PC-9 (cell line): ENCODE results near the gene CBLL2. TPM values are rescaled to one million over a fixed set of nuclear protein-coding genes. Genes with fewer than 3 reads are reported as not detected.

Experiments used
- BruUV-seq: library from RNA; stranded (reverse); fragments of 400-500 nt; replicated peaks from 2 replicates; lab custom pipeline; 2021; lab: Mats Ljungman, UMichigan
- CTCF ChIA-PET: fragments of 300-600 bp; sonication (Branson Sonifier 250); formaldehyde crosslinking; loops from one replicate; lab custom pipeline; 2022; ENCODE audit warnings: antibody characterized with exemption; lab: Charles Lee
- POLR2A ChIA-PET: fragments of 300-600 bp; sonication (Branson Sonifier 250); formaldehyde crosslinking; loops from one replicate; lab custom pipeline; 2022; ENCODE audit warnings: antibody characterized with exemption; ENCODE audit not compliant: unreplicated experiment; lab: Charles Lee
- DNase-seq, 2 experiments: peaks; one replicate each; pipeline versions ENCODE4 v3.0.0 to v3.0.0-alpha.2; 2015 to 2022; ENCODE audit warnings: mixed read lengths in 1 of 2
- H2AFZ ChIP-seq: fragments of 200-600 bp; sonication (generic); 2 replicates; pipeline ENCODE4 v1.8.1; 2017; ENCODE audit warnings: antibody characterized with exemption
- H3F3A ChIP-seq: fragments of 200-600 bp; sonication (generic); 2 replicates; pipeline ENCODE4 v1.8.1; 2017; ENCODE audit warnings: antibody characterized with exemption, mild to moderate bottlenecking, low read depth; ENCODE audit not compliant: insufficient read depth
- H3K27ac ChIP-seq: fragments of 200-600 bp; sonication (generic); 2 replicates; pipeline ENCODE4 v1.6.1; 2016; ENCODE audit warnings: mixed run types
- H3K27me3 ChIP-seq: fragments of 200-600 bp; sonication (generic); 2 replicates; pipeline ENCODE4 v1.6.1; 2016; ENCODE audit warnings: low read depth, mixed run types; ENCODE audit not compliant: insufficient read depth
- H3K36me3 ChIP-seq: fragments of 200-600 bp; sonication (generic); 2 replicates; pipeline ENCODE4 v1.6.1; 2016; ENCODE audit warnings: low read depth, mixed run types
- H3K4me1 ChIP-seq: fragments of 200-600 bp; sonication (generic); replicated peaks from 2 replicates; pipeline ENCODE4 v1.6.1; 2016; ENCODE audit warnings: mixed run types; ENCODE audit not compliant: insufficient read depth
- H3K4me2 ChIP-seq: fragments of 200-600 bp; sonication (generic); 2 replicates; pipeline ENCODE4 v1.6.1; 2017; ENCODE audit warnings: mixed run types
- H3K4me3 ChIP-seq: fragments of 200-600 bp; sonication (generic); 2 replicates; pipeline ENCODE4 v1.6.1; 2016; ENCODE audit warnings: mixed run types
- H3K79me2 ChIP-seq: fragments of 200-600 bp; sonication (generic); 2 replicates; pipeline ENCODE4 v1.6.1; 2017; ENCODE audit warnings: low read depth, mixed run types
- H3K9me2 ChIP-seq: fragments of 200-600 bp; sonication (generic); 2 replicates; pipeline ENCODE4 v1.8.1; 2017; ENCODE audit warnings: mild to moderate bottlenecking; ENCODE audit not compliant: insufficient read depth
- H3K9me3 ChIP-seq: fragments of 200-600 bp; sonication (generic); 2 replicates; pipeline ENCODE4 v1.8.1; 2016; ENCODE audit warnings: low read depth; ENCODE audit not compliant: insufficient read depth
- H4K20me1 ChIP-seq: fragments of 200-600 bp; sonication (generic); 2 replicates; pipeline ENCODE4 v1.8.1; 2017; ENCODE audit not compliant: insufficient read depth
- EZH2 ChIP-seq: fragments of 200-600 bp; sonication (generic); IDR thresholded peaks from 2 replicates; pipeline ENCODE4 v1.8.0; 2017; ENCODE audit warnings: antibody characterized with exemption, low read depth
- intact Hi-C: fragments of 100-400 bp; cut with micrococcal nuclease; formaldehyde crosslinking; loops from one replicate; pipeline ENCODE4 v1.10.0; 2022; ENCODE audit not compliant: unreplicated experiment
- total RNA-seq: library from RNA; stranded (reverse); gene quantifications from 2 replicates; pipeline ENCODE4 v1.2.3, GENCODE V29; 2021
- TF ChIP-seq, protein P1 (sequence below): fragments of 200-600 bp; sonication (generic); conservative IDR thresholded peaks from 2 replicates; pipeline ENCODE4 v1.6.1; 2017; ENCODE audit warnings: mixed run types, antibody characterized with exemption, mild to moderate bottlenecking, moderate library complexity

CBLL2 gene
- total RNA-seq, 1 experiment from 2014 or later, result not detected

DNA sequence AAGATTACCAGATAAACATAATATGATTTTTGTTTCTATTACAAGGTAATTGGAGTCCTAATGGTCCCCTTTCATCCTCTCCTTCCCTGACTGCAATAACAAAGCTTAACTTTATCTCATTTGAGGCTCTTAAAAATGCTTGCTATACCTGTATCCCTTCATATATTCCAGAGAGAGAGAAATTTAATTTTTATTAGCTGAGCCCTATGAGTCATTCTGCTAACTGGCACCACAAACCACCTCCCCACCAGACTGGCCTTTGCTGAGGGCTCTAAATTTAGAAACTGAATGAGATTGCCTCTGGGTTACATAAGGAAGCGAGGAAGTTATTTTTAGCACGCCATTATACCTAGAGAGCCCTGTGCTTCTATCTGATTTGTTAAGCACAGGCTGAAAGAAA lies 27.4 kb downstream of the CBLL2 start:
- Histone ChIP-seq H3K36me3 (no peaks in the 10 kb centered on the region), H3K9me3 (no peaks in the 10 kb centered on the region), H4K20me1 (no peaks in the 10 kb centered on the region), H2AFZ (peak overlapping the region; percentile 69), H3K27ac (peak overlapping the region; percentile 72), H3K79me2 (no peaks in the 10 kb centered on the region), H3K4me1 (peaks cover 17% of the 10 kb centered on the region), H3K27me3 (no peaks in the 10 kb centered on the region), H3F3A (0 out of 2 replicates have a peak, but pooled peaks cover 5% of the 10 kb centered on the region), H3K4me3 (no peak overlapping the region), H3K4me2 (peak overlapping the region; percentile 57), H3K9me2 (no peaks in the 10 kb centered on the region)
- no TSS peak for BruUV-seq
- POLR2A ChIA-PET, result no interaction called here
- CTCF ChIA-PET, result no interaction called here
- peak; percentile 33 to 81 for DNase-seq
- intact Hi-C loops, result no loop called here
- TF ChIP-seq EZH2, result no peak
- TF ChIP-seq, protein P1, sequence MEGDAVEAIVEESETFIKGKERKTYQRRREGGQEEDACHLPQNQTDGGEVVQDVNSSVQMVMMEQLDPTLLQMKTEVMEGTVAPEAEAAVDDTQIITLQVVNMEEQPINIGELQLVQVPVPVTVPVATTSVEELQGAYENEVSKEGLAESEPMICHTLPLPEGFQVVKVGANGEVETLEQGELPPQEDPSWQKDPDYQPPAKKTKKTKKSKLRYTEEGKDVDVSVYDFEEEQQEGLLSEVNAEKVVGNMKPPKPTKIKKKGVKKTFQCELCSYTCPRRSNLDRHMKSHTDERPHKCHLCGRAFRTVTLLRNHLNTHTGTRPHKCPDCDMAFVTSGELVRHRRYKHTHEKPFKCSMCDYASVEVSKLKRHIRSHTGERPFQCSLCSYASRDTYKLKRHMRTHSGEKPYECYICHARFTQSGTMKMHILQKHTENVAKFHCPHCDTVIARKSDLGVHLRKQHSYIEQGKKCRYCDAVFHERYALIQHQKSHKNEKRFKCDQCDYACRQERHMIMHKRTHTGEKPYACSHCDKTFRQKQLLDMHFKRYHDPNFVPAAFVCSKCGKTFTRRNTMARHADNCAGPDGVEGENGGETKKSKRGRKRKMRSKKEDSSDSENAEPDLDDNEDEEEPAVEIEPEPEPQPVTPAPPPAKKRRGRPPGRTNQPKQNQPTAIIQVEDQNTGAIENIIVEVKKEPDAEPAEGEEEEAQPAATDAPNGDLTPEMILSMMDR, result no peak

DNA sequence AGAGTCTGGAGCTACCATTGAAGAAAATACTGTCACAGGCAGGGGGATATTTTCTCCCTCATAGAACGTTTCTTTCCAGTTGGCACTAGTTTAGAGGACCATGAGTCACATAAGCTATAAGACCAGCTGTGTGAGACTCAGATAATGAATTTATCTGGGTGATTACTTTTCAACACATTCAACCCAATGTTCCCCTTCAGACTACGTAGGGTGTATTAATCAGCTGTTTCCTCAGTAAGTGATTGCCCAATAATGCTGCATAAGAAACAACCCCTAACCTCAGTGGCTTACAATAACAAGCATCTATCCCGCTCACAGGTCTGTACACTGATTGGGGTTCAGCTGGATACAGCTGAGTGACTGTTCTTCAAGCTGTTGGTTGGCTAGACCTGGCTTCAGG lies 38.1 kb downstream of the CBLL2 start:
- intact Hi-C loops, result no loop called here
- CTCF ChIA-PET, result no interaction called here
- BruUV-seq, result no TSS peak
- Histone ChIP-seq H2AFZ (no peak overlapping the region), H3K4me1 (no peaks in the 10 kb centered on the region), H3F3A (no peaks in the 10 kb centered on the region), H3K9me2 (no peaks in the 10 kb centered on the region), H3K4me2 (no peak overlapping the region), H3K79me2 (no peaks in the 10 kb centered on the region), H3K4me3 (no peak overlapping the region), H3K27ac (no peak overlapping the region), H4K20me1 (no peaks in the 10 kb centered on the region), H3K27me3 (no peaks in the 10 kb centered on the region), H3K9me3 (no peaks in the 10 kb centered on the region), H3K36me3 (no peaks in the 10 kb centered on the region)
- POLR2A ChIA-PET, result no interaction called here
- TF ChIP-seq, protein P1, result no peak
- TF ChIP-seq EZH2, result no peak
- DNase-seq, result no peak

- Histone ChIP-seq H3K27me3 (no peaks in the 10 kb centered on the region), H3K9me3 (no peaks in the 10 kb centered on the region), H3K27ac (no peak overlapping the region), H3F3A (no peaks in the 10 kb centered on the region), H3K4me1 (no peaks in the 10 kb centered on the region), H3K36me3 (no peaks in the 10 kb centered on the region), H3K9me2 (no peaks in the 10 kb centered on the region), H3K4me3 (no peak overlapping the region), H2AFZ (no peak overlapping the region), H3K79me2 (no peaks in the 10 kb centered on the region), H4K20me1 (no peaks in the 10 kb centered on the region), H3K4me2 (no peak overlapping the region)
- ChIA-PET CTCF (interaction anchor here (0.6 kb wide), 2 partner anchors 231 to 398 kb away, joined by 3 to 11 read pairs; no protein-coding TSS in a partner anchor), POLR2A (no interaction called here)
- no TSS peak for BruUV-seq
- intact Hi-C loops, result no loop called here
- DNase-seq, result no peak
- TF ChIP-seq, protein P1, result no peak
- TF ChIP-seq EZH2, result no peak
Measured at GRCh38 chrX:22313766-22314165, 41.1 kb downstream of the CBLL2 start.
